ENCODE data around the gene TNNI2. TPM values are rescaled to one million over a fixed set of nuclear protein-coding genes. Genes with fewer than 3 reads are reported as not detected.

The TNNI2 gene
- total and polyA plus RNA-seq, 2 donors (not counting 1 experiment from before 2014, with no cell fraction given), result 2.9 to 12.9 TPM

- H3K4me3 Mint-ChIP-seq, result no peak overlapping the region
- H3K9me3 Mint-ChIP-seq (ENCODE audit: insufficient read depth), result no peaks in the 10 kb centered on the region
Measured at GRCh38 chr11:1829039-1829820, 9.6 kb upstream of the TNNI2 start.

GRCh38 chr11:1830004-1830321 lies 8.8 kb upstream of the TNNI2 start:
- H3K9ac ChIP-seq (ENCODE audit: low read length), result no peak overlapping the region
- peaks cover 0 to 8% of the 10 kb centered on the region in 2 donors for H3K4me1 ChIP-seq (ENCODE audit: control insufficient read depth in 2 of 2, insufficient read depth in 2 of 2, low read length in 2 of 2)
- Mint-ChIP-seq H3K4me1 (peaks cover 2% of the 10 kb centered on the region), H3K4me3 (no peak overlapping the region), H3K9me3 (ENCODE audit: insufficient read depth) (no peaks in the 10 kb centered on the region), H3K27me3 (peaks cover 11% of the 10 kb centered on the region), H3K27ac (no peak overlapping the region)
- TF ChIP-seq EZH2 (IDR thresholded peaks at IDR 0.05; ENCODE audit: borderline replicate concordance, insufficient read depth, low read depth, low read length, poor library complexity, severe bottlenecking) (no peak), CTCF (IDR thresholded peaks at IDR 0.05) (no peak)
- no peaks in the 10 kb centered on the region for H4K20me1 ChIP-seq (ENCODE audit: control insufficient read depth, insufficient read depth, low read length, poor library complexity, severe bottlenecking)
- intact Hi-C loops (cut with micrococcal nuclease), result no loop called here
- H3K27me3 ChIP-seq (replicated peaks in 1 of 4; ENCODE audit: control extremely low read depth in 1 of 4, control insufficient read depth in 3 of 4, insufficient read depth in 4 of 4, low read length in 3 of 4), result peaks cover 0 to 32% (median 5%) of the 10 kb centered on the region in 4 experiments
- H3K4me2 ChIP-seq (replicated peaks; ENCODE audit: low read depth, low read length, poor library complexity, severe bottlenecking), result no peak overlapping the region
- H3K9me3 ChIP-seq (ENCODE audit: control extremely low read depth in 1 of 3, control insufficient read depth in 2 of 3, insufficient read depth in 1 of 3, low read length in 2 of 3), result no peaks in the 10 kb centered on the region
- ATAC-seq (ENCODE audit: low read depth), result no peak
- H2AFZ ChIP-seq (ENCODE audit: insufficient read depth, low read depth, low read length, poor library complexity, severe bottlenecking), result no peak overlapping the region
- H3K79me2 ChIP-seq (ENCODE audit: control insufficient read depth, insufficient read depth, low read length), result peaks cover 7% of the 10 kb centered on the region
- ChIA-PET CTCF (interaction anchor here (5.3 to 10.0 kb wide), 4 partner anchors 137 to 322 kb away, joined by 71 to 394 read pairs (median 76); no protein-coding TSS in a partner anchor), POLR2A (no interaction called here)
- no peak for DNase-seq
- H3K4me3 ChIP-seq (ENCODE audit: control extremely low read depth in 1 of 5, extremely low read depth in 1 of 5, insufficient read depth in 1 of 5, low read depth in 2 of 5, low read length in 4 of 5), result no peak overlapping the region
- H3K27ac ChIP-seq (ENCODE audit: low read length in 2 of 2), result no peak overlapping the region
- WGBS (ENCODE audit: insufficient coverage), result 37% methylated on average over 6 of the region's 6 CpGs
- no peaks in the 10 kb centered on the region for H3K36me3 ChIP-seq (replicated peaks in 1 of 2; ENCODE audit: control extremely low read depth in 1 of 2, control insufficient read depth in 1 of 2, extremely low read depth in 1 of 2, insufficient read depth in 2 of 2, low read length in 1 of 2)

More at GRCh38 chr11:1829039-1829820, 9.6 kb upstream of the TNNI2 start:
- no peak for TF ChIP-seq EZH2 (IDR thresholded peaks at IDR 0.05; ENCODE audit: borderline replicate concordance, insufficient read depth, low read depth, low read length, poor library complexity, severe bottlenecking)
- ChIA-PET POLR2A (no interaction called here), CTCF (interaction anchor here (5.4 to 10.0 kb wide), 2 partner anchors 137 to 175 kb away, joined by 72 to 394 read pairs; no protein-coding TSS in a partner anchor)
- H3K36me3 ChIP-seq (replicated peaks in 1 of 2; ENCODE audit: control extremely low read depth in 1 of 2, control insufficient read depth in 1 of 2, extremely low read depth in 1 of 2, insufficient read depth in 2 of 2, low read length in 1 of 2), result no peaks in the 10 kb centered on the region
- peaks cover under 1% of the 10 kb centered on the region for H3K79me2 ChIP-seq (ENCODE audit: control insufficient read depth, insufficient read depth, low read length)
- H3K27ac ChIP-seq (ENCODE audit: low read length in 2 of 2), result no peak overlapping the region
- 64% methylated on average over 10 of the region's 11 CpGs for WGBS (ENCODE audit: insufficient coverage)
- H3K4me2 ChIP-seq (replicated peaks; ENCODE audit: low read depth, low read length, poor library complexity, severe bottlenecking), result no peak overlapping the region
- peaks cover 15% of the 10 kb centered on the region for H3K27me3 Mint-ChIP-seq
- H2AFZ ChIP-seq (ENCODE audit: insufficient read depth, low read depth, low read length, poor library complexity, severe bottlenecking), result no peak overlapping the region
- no peak overlapping the region for H3K27ac Mint-ChIP-seq
- ATAC-seq (ENCODE audit: low read depth) (no peak), DNase-seq (no peak)
- intact Hi-C loops (cut with micrococcal nuclease), result no loop called here
- no peak overlapping the region for H3K9ac ChIP-seq (ENCODE audit: low read length)
- no peak overlapping the region for H3K4me3 ChIP-seq (ENCODE audit: control extremely low read depth in 1 of 5, extremely low read depth in 1 of 5, insufficient read depth in 1 of 5, low read depth in 2 of 5, low read length in 4 of 5)
- H3K4me1 ChIP-seq (ENCODE audit: control insufficient read depth in 2 of 2, insufficient read depth in 2 of 2, low read length in 2 of 2), result peaks cover 0 to 8% of the 10 kb centered on the region in 2 donors
- no peaks in the 10 kb centered on the region for H3K9me3 ChIP-seq (ENCODE audit: control extremely low read depth in 1 of 3, control insufficient read depth in 2 of 3, insufficient read depth in 1 of 3, low read length in 2 of 3)
- no peaks in the 10 kb centered on the region for H4K20me1 ChIP-seq (ENCODE audit: control insufficient read depth, insufficient read depth, low read length, poor library complexity, severe bottlenecking)
- peaks cover 2% of the 10 kb centered on the region for H3K4me1 Mint-ChIP-seq
- H3K27me3 ChIP-seq (replicated peaks in 1 of 4; ENCODE audit: control extremely low read depth in 1 of 4, control insufficient read depth in 3 of 4, insufficient read depth in 4 of 4, low read length in 3 of 4), result peaks cover 0 to 27% (median 5%) of the 10 kb centered on the region in 4 experiments
